ENCODE data around the gene CACNA2D4. TPM values are rescaled to one million over a fixed set of nuclear protein-coding genes. Genes with fewer than 3 reads are reported as not detected.

Gene CACNA2D4
- total RNA-seq, 1 experiment from 2014 or later = not detected

DNA sequence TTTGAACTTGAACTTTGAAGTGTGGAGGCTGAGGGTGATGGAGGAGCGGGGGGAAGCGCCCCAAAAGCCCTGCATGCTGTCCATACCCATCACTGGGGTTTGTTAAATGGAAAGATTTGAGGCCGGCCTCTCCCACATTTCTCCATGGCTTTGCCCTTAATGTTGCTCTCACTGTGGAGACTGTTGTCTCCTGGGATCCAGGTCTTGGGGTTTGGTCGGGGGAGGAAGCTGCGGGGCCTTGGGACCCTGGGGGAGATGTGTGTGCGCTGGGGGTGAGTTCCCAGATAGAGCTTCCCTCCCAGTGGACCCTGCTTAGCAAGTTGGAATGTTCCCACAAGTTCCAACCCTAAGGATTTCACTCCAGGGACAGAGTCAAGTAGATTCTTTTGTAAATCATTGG lies 126.0 kb downstream of the CACNA2D4 start:
- no peak for DNase-seq (ENCODE audit: low read depth)
- in situ Hi-C loops (cut with HindIII; ENCODE audit: low pct_unique_long_range_greater_than_20kb, low sequenced_read_pairs) = no loop called here

DNA sequence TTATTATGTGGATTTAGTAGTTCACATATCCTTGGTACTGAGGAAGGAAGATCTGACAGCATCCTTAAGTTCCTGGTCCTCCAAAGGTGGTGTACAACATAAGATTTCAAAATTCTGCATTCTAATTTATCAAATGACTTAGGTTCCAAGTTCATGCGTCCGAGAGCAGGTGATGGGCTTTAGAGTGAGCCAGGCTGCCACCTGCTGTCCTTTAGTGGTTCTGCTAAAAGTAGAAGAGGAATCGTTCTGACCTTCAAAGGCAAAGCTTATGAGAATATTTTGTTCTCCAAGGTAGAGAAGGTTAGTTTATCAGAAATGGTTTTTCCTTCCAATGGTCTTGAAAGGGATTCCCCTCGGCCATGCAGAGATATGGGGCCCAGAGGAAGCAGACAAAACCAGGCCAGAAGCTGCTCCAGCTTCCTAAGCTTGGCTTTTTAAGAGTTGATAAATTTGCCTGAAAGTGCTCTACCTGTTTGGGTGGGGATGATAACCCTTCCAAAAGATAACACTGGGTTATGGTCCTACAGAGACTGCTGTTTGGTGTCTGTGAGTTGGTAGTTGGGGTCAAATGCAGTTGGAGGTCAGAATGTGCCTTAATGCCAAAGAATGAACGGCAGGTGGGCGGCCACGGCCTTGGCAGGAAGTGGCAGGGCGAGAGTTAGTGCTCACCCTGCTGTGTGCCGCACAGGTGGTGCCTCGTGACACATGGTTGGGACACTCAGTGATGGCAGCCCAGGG lies 127.2 kb downstream of the CACNA2D4 start:
- DNase-seq (ENCODE audit: low read depth) = peak; percentile 44
- in situ Hi-C loops (cut with HindIII; ENCODE audit: low pct_unique_long_range_greater_than_20kb, low sequenced_read_pairs) = no loop called here

DNA sequence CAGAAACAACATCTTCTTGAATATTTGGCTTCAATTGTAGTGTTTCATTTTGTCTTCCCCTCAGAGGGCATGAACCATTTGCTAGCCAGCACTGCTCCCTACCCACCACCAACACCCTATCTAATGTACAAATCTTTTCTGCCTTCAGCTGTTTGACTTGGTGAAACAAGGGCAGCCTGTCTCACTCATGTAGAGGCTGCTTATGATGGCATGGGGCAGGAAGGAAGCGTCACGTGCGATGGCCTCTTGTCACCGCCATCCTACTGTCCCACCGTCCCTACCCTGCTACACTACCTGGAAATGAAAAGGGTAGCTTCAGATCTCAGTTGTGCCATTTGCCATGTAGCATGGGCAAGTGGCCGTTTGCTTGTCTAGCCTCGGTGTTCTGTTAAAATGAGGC lies 128.0 kb downstream of the CACNA2D4 start:
- in situ Hi-C loops (cut with HindIII; ENCODE audit: low pct_unique_long_range_greater_than_20kb, low sequenced_read_pairs) = no loop called here
- no peak for DNase-seq (ENCODE audit: low read depth)

DNA sequence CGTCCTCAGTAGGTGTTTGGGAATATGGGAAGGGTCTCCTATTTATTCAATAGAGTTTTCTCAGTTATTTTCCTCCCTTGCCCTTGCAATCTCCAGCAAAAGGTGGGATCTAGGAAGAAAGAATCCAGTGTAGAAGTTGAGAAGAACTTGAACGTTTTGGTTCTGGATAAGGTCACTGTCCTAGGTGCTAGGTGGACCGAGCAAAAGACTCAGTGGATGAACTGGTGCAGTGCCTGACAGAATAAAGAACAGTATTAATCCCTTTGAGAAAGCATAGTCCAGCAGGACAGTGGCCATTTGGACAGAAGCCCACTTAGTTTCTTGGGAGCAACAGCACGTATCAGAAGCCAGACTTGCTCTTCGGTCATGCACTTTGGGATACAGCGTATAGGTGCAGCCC lies 130.7 kb downstream of the CACNA2D4 start:
- no peak for DNase-seq (ENCODE audit: low read depth)
- in situ Hi-C loops (cut with HindIII; ENCODE audit: low pct_unique_long_range_greater_than_20kb, low sequenced_read_pairs) = no loop called here

DNA sequence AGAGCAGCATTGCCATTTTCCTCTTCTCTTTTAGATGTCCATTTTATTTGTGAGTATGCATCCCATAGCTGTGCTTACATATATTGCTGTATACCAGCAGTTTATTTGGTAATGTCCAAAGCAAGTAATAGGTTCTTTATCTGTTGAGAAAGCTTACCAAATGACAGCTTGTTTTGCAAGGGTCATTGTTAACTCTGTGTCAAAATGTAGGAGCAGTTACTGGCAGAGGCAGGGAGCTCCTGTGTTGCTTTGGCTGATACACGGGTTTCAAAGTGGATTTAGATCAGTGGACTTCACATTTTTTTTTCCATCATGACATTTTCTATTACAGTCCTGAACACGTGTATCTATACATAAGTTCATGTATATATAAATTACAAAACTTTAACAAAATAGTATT lies 136.2 kb downstream of the CACNA2D4 start:
- DNase-seq (ENCODE audit: low read depth) = no peak
- in situ Hi-C loops (cut with HindIII; ENCODE audit: low pct_unique_long_range_greater_than_20kb, low sequenced_read_pairs) = no loop called here

DNA sequence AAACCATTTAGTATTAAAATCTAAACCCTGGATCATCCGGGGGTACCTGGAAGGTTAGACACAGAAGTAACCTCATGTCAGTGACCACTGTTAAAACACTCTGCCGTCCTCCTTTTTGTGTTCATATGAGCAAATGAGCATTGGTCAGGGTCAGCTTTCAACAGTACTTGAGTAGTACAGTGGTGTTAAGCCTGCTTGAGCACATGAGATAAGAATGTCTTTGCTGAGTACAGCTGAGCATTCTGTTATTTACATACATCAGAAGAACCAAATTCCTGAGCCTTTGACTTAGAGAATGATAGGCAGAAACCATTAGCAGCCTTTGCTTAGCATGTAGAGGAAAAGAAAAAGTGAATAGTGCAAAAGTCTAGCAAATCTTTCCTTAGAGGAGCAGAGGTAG lies 136.7 kb downstream of the CACNA2D4 start:
- in situ Hi-C loops (cut with HindIII; ENCODE audit: low pct_unique_long_range_greater_than_20kb, low sequenced_read_pairs) = no loop called here
- DNase-seq (ENCODE audit: low read depth) = no peak

DNA sequence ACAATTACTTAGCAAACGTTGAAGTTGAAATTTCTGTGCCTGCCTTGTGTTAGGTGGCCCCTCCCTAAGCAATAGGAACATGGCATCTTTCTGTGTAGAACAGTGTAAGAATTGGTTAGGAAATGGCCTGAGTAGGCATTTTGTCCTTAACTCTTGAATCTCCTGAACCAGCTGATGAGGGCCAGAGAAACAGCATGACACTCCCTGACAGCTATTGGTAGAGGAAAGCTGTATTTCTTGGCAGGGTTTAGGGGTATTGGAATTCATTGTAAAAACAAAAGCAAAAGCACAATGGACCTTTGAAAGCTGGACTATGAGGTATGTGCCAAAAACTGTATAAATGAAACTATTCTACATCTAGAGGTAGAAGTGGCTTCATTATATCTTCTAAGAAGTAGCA lies 138.7 kb downstream of the CACNA2D4 start:
- in situ Hi-C loops (cut with HindIII; ENCODE audit: low pct_unique_long_range_greater_than_20kb, low sequenced_read_pairs) = no loop called here
- DNase-seq (ENCODE audit: low read depth) = no peak

DNA sequence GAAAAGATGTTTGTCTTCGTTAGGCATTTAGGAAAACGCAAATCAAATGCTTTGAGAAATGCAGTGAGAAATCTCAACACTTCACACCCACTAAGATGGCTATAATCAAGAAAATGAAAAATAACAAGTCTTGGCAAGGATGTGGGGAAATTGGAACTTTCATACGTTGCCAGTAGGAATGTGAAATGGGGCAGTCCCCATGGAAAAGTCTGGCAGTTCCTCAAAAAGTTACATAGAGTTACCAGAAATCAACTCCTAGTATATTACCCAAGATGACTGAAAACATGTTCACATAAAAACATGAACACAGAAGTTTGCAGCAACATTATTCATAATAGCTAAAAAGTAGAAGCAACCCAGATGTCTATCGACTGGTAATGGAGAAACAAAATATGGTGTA lies 139.5 kb downstream of the CACNA2D4 start:
- in situ Hi-C loops (cut with HindIII; ENCODE audit: low pct_unique_long_range_greater_than_20kb, low sequenced_read_pairs) = no loop called here
- DNase-seq (ENCODE audit: low read depth) = no peak

DNA sequence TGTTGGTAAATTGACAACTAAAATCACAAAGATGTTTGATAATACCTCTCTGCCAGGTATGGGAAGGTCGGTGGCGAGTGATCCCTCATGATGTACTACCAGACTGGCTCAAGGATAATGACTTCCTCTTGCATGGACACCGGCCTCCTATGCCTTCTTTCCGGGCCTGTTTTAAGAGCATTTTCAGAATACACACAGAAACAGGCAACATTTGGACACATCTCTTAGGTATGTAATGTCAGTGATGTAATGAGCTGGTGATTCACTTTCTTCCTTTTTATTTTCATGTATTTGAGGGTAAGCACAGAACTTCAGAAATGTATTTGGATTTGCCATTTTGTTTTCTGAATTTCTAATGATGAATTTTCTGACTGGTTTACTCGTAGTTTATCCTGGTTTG lies 140.7 kb downstream of the CACNA2D4 start:
- in situ Hi-C loops (cut with HindIII; ENCODE audit: low pct_unique_long_range_greater_than_20kb, low sequenced_read_pairs) = no loop called here
- no peak for DNase-seq (ENCODE audit: low read depth)

DNA sequence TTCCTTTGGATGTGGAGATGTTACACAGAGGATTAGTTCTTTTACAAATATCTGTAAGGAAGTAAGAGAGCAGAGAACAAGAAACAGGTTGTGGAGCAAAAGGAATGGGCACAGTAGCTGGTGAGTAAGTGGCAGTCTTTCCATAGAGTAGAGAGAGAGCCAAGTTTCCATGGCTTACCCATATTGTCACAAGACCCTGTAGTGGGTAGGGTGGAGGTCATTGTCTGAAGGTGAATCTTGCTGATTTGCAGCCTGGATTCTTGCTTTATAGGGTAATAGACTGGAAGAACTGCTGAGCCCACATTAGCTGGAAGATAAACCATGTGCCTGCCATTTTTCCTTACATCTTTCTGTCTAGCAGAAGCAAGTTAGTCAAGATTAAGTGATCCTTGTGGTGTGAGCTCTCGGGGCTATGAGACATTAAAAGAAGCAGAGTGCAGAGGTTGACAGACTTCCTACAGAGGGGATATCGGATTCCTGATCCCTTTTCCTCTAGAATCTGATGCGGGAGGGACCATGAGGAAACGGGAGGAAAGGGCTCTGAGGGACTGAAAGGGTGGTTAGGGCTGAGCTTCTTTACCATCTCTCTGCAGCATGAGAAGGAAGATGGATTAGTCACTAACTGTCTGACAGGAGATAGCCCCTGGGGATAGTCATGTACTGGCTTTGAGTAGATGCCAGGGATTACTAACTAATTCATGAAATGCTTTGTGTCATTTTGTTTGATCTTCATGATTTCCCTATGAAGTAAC lies 142.1 kb downstream of the CACNA2D4 start:
- in situ Hi-C loops (cut with HindIII; ENCODE audit: low pct_unique_long_range_greater_than_20kb, low sequenced_read_pairs) = no loop called here
- DNase-seq (ENCODE audit: low read depth) = peak; percentile 39

DNA sequence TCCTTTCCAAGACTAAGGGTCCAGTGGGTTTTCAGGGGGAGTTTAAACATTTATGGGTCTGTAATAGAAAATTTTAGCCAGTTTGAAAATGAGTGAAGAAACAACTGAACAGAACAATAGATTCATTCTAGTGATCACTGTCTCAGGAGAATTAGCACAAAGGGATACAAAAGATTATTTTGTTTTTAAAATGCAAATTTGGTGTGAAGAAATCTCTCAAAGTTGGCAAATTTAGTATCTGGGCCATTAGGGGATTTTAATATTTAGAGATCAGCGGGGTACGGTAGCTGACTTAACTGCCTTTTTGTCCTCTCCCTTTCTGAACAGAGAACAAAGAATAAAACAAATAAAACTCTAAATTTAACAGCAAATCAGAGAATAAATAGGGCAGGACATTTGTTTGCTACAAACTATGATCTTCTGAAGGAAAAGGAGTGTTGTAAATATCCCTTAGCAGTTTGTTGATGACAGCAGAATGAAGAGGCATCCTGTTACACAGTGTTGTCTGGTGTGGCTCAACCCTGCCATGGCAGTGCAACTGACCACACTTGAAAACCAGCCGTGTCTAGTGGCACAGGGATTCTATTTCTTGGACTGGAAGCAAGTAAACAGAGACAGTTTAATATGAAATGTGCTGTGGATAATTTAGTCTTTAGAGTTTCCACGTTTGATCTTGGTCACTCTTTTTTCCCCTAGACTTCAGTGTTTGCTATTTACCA lies 144.4 kb downstream of the CACNA2D4 start:
- in situ Hi-C loops (cut with HindIII; ENCODE audit: low pct_unique_long_range_greater_than_20kb, low sequenced_read_pairs) = no loop called here
- DNase-seq (ENCODE audit: low read depth) = no peak

DNA sequence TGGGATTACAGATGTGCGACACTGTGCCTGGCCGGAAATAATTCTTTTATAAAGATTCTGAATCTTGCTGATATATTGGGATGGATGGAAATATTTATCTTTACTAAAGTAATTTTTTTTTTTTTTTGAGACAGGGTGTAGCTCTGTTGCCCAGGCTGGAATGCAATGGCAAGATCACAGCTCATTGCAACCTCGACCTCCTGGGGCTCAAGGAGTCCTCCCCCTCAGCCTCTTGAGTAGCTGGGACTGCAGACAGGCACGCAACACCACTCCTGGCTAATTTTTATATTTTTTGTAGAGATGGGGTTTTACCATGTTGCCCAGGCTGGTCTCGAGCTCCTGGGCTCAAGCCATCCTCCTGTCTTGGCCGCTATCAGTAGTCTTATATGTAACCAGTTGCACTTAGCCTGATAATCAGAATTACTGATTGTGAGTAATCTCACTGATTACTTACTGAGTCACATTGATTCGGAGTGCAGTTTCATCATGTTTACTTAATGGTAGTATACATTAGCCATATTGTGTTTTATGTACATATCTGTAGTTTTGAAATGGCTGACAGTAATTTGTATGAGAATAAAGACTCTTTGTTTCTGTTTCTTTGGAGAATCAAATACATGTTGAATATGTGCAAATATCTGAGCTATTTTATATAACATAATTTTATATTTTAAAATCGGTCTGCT lies 148.5 kb downstream of the CACNA2D4 start:
- in situ Hi-C loops (cut with HindIII; ENCODE audit: low pct_unique_long_range_greater_than_20kb, low sequenced_read_pairs) = no loop called here
- DNase-seq (ENCODE audit: low read depth) = no peak

DNA sequence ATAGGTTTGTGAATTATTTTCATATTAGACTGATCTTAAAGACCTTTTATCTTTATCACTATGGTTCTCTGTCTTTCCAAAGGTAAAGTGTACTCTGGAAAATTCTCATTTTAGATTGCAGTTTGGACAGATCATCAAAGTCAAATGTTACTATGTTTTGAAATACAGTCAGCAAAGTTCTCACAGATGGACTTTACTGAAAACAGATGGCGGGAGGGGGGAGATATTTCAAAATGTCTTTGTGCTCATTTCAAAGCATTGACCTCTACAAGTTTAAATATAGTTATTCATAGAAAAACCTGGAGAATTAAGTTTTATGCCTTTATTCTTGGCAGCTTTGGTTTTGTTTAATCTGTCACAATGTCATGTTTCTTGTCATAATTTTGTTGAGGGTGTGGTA lies 149.8 kb downstream of the CACNA2D4 start:
- DNase-seq (ENCODE audit: low read depth) = no peak
- in situ Hi-C loops (cut with HindIII; ENCODE audit: low pct_unique_long_range_greater_than_20kb, low sequenced_read_pairs) = no loop called here

DNA sequence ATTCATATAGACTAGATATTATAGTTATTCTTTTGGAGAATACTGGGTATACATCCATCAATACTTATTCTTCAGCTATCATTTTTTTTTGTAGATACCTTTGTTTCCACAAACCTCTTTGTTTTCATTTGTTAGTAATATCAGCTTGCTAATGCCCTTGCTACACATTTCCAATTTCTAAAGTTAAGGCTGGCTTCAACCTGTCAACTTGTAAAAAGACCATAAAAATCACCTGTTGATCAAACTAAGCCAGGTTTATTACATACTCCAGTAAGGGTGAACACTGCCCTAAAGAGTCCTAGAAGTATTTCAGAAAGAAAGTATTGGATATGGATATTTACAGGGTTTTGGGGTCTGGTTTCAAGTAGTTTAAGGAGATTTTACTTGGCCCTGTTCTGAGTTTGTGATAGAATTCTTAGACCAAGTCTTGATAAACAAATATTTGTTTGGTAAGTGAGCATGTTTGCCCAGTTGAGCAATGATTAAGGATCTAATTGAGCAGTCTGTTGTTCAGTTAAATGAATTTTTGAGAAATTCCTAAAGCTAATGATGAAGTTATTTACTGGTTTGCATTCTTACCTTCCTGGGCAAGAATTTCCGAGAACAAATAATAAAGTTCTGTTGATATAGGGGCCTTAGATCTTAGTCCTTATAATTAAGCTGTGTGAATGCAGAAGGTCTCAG lies 150.9 kb downstream of the CACNA2D4 start:
- no peak for DNase-seq (ENCODE audit: low read depth)
- in situ Hi-C loops (cut with HindIII; ENCODE audit: low pct_unique_long_range_greater_than_20kb, low sequenced_read_pairs) = no loop called here

DNA sequence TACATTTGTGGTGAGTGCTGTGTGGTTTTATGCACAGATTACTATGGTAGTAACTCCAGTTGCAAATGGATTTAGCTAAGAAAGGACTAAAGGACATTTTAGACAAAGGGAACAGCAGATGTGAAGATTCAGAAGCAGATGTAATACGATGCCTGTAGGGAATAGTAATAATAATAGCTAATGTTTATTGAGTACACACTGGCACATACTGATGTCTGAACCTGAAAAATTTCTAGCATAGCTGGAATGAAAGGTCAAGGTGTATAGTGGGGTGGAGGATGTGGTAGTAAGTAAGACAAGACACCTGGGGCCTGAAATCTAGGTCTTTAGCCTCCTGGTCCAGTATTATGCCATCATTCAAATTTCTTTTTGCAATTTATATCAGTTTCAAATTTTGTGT lies 152.3 kb downstream of the CACNA2D4 start:
- no peak for DNase-seq (ENCODE audit: low read depth)
- in situ Hi-C loops (cut with HindIII; ENCODE audit: low pct_unique_long_range_greater_than_20kb, low sequenced_read_pairs) = no loop called here

DNA sequence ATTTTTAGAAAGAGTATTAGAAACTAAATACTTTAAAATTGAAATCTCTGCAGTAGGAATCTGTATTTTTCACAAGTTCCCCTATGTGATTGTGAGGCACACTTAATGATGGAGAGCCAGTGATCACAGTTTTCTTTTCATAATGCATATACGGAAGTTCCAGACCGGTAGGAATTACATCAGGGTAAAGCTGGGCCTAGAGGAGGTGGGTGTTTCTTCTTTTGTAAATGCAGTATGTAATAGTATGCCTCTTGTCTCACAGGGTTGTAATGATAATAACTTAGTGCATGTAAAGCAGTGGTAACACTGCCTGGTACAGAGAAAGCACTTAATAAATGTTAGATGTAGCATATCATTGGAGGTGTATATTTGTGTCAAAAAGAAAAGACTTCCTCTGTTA lies 155.3 kb downstream of the CACNA2D4 start:
- in situ Hi-C loops (cut with HindIII; ENCODE audit: low pct_unique_long_range_greater_than_20kb, low sequenced_read_pairs) = no loop called here
- no peak for DNase-seq (ENCODE audit: low read depth)

DNA sequence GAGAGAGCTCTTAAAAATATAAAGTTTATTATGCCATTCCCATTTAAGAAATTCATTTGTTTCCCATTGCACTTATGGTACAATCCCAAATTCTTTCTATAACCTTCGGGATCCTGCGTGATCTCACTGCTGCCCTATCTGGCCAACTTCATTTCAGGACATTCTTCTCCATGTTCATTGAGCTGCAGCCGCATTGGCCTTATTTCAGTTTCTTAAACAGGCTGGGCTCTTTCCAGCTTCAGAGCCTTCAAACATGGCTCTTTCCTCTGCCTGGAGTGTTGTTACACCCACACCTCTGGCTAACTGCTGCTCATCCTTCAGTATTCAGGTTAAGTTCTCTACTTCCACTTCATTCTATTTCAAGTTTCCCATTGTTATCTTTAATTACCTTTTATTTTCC lies 156.6 kb downstream of the CACNA2D4 start:
- in situ Hi-C loops (cut with HindIII; ENCODE audit: low pct_unique_long_range_greater_than_20kb, low sequenced_read_pairs) = no loop called here
- DNase-seq (ENCODE audit: low read depth) = no peak

Measured in Caki2 (cell line).